Measurements from ENCODE around the gene SLC29A3.
"Not testable (repeated sequence)": the region's sequence is repeated elsewhere in the genome, so short reads cannot be mapped to it uniquely, and the experiment has no call there.

SLC29A3 gene

DNA sequence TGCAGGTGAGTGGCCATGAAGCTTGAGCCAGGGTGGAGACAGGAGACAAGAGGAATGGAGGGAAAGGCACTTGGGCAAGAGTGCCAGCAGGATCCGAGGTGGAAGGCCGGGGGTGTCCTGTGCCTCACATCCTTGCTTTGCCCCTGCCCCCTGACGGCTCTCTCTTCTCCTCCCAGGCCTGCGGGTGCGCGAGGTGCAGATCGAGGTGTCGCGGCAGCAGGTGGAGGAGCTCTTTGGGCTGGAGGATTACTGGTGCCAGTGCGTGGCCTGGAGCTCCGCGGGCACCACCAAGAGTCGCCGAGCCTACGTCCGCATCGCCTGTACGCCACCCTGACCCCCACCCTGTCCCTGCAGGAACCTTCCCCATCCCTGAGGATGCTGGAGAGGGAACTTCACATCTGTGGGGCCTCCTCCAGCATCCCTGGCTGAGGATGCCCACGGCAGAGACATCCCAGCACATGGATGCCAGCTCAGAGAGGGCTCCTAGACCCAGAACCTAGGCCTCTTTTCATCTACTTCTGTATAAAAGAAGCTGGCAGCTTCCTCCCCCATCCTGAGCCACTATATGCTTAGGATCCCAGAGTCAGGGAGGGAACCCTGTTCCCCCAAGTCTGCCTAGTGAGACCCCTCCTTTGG lies 34.4 kb upstream of the SLC29A3 start:
- no peak for DNase-seq (ENCODE audit: low spot score)

DNA sequence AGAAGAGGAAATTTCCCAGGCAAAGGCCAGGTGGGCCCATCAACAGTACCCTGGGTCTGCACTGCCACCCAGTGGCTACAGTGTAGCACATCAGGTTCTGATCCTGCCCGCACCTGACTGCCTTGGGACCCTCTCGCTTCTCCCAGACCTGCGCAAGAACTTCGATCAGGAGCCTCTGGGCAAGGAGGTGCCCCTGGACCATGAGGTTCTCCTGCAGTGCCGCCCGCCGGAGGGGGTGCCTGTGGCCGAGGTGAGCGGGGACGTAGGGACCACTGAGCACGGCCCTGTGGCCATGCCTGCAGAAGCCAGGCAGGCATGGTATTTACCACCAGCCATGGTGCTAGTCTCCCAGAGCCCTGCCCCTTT lies 33.9 kb upstream of the SLC29A3 start:
- no peak for DNase-seq (ENCODE audit: low spot score)

DNA sequence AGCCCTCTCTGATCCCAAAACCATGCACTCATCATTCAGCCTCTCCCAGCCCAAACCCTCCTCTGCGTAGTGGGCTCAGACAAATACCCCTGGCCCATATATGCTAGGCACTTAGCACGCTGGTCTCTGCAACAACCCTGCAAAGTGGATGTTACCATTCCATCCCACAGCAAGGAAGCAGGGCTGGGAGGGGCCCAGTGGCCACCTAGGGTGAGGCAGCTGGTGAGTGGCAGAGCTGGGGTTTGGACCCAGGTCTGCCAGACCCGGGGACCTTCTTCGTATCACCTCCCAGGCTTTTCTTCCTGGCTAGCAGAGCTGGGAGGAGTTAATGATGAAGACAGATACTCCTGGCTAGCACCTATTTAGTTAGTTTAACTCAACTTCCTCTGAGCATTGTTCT lies 33.1 kb upstream of the SLC29A3 start:
- no peak for DNase-seq (ENCODE audit: low spot score)

DNA sequence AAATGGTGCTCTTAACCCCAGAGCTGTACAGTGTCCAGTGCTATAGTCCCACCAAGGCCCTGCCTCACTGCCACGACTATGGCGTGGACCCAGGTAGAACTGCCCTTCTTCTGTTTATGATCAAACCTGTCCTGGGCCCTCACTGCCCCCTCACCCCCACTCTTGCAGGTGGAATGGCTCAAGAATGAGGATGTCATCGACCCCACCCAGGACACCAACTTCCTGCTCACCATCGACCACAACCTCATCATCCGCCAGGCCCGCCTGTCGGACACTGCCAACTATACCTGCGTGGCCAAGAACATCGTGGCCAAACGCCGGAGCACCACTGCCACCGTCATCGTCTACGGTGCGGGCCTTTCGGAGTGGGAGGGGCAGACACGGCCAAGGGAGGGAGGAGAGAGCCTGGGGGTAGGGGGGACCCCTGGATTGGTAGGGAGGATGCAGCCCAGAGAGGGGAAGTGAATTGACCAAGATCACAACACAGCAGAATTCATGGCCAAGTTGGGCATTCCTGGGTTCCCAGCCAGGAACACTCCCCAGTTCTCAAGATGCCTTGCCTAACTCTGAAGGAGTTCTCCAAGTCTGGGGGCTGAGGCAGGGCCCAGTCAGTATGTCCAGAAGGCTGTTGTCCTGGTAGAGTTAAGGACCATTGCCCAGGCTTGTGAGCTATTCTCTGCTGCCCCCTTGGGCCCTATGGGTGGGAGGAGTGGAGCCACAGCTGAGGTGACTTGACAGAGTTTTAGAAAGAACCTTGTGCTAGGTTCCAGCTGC lies 32.4 kb upstream of the SLC29A3 start:
- no peak for DNase-seq (ENCODE audit: low spot score)

DNA sequence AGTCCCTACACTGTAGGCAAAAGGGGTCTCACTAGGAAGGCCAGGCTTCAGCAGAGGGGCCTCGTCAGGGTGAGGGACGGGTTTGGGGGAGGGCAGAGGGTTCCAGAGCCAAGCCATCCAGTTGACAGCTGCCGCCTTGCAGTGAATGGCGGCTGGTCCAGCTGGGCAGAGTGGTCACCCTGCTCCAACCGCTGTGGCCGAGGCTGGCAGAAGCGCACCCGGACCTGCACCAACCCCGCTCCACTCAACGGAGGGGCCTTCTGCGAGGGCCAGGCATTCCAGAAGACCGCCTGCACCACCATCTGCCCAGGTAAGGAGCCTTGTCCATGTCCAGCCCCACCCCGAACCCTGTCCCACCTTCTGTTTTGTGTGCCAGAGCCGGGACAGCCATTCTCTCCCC lies 31.6 kb upstream of the SLC29A3 start:
- DNase-seq (ENCODE audit: low spot score) = no peak

DNA sequence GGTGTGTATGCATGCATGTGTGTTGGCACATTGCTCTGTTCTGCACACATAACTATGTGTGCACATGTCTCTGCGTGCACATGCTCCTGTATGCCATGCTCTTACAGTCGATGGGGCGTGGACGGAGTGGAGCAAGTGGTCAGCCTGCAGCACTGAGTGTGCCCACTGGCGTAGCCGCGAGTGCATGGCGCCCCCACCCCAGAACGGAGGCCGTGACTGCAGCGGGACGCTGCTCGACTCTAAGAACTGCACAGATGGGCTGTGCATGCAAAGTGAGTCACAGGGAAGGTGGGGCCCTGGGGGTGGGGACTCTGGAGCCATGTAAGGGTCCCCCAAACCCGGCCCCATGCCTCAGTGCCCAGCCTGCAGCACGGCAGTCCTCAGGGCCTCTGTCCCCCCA lies 30.6 kb upstream of the SLC29A3 start:
- no peak for DNase-seq (ENCODE audit: low spot score)

DNA sequence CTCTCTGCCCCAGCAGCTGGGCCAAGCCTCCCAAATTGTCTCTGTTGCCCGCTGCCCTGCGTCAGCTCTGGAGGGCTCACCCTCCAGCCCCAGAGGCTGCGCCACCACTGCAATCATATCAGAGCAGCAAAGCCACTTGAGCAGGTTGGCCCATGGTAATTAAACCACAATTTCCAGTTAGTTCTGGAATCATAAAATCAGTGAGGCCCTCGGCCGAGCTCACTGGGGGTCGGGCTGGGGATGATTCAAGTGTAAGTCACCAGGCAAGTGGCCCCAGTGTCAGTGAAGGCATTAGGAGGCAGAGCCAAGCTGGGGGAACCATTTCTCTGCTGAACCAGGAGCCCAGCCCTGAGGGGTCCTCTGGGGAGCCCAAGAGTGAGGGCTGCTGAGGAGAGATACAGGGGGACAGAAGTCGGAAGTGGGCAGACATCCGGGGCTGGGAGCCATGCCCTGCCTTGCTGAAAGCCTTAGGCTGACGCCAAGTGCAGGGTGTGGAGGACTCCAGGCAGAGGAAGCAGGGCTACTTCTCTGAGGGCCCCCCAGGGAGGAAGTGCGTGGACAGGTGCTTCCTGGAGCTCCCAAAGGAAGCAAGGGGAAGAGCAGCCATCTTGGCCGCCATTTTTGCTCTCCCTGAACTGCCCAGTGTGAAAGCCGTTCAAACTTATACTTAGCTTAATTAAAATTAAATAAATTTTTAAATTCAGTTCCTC lies 29.5 kb upstream of the SLC29A3 start:
- DNase-seq (ENCODE audit: low spot score) = peak; percentile 71

DNA sequence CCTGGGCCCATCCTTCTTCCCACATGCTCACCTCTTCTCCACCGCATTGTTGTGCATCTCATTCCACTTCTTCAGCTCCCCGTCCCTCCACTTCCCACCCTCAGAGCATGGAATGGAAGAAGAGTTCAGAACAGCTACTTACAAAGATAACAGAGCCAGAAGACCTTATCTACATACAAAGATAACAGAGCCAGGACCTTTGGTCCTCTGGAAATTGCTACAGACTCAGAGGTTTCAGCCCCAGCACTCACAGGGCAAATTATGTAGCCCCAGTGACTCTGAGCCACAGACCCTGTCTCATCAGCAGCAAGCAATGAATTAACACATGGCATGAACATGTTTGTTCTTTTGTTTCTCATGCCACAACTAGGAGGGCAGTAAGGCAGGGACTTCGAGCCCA lies 28.7 kb upstream of the SLC29A3 start:
- DNase-seq (ENCODE audit: low spot score) = no peak

DNA sequence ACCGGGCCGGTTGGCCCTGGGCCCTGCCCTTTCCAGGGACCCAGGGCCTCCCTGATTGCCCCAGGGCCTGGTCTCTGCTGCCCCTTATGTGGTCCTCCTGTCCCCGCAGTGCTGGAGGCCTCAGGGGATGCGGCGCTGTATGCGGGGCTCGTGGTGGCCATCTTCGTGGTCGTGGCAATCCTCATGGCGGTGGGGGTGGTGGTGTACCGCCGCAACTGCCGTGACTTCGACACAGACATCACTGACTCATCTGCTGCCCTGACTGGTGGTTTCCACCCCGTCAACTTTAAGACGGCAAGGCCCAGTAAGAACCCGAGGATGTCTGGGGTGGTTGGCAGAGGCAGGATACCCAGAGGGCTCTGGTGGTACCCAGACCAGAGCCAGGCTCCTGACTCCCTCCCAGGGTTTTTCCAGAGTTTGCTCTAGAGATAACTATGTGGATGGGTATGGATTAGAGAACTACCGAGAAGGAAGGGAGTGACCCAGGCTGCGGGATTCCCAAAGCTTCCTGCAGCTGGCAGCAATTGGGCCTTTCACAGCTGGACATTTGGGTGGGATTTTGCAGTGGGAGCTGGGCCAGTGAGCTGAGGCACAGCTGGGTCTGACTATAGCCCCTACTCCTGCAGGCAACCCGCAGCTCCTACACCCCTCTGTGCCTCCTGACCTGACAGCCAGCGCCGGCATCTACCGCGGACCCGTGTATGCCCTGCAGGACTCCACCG lies 28.1 kb upstream of the SLC29A3 start:
- DNase-seq (ENCODE audit: low spot score) = no peak

DNA sequence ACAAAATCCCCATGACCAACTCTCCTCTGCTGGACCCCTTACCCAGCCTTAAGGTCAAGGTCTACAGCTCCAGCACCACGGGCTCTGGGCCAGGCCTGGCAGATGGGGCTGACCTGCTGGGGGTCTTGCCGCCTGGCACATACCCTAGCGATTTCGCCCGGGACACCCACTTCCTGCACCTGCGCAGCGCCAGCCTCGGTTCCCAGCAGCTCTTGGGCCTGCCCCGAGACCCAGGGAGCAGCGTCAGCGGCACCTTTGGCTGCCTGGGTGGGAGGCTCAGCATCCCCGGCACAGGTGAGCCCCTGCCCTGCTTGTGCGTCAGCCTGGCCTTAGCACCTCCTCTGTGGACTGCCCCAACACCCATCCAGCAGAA lies 27.5 kb upstream of the SLC29A3 start:
- no peak for DNase-seq (ENCODE audit: low spot score)

DNA sequence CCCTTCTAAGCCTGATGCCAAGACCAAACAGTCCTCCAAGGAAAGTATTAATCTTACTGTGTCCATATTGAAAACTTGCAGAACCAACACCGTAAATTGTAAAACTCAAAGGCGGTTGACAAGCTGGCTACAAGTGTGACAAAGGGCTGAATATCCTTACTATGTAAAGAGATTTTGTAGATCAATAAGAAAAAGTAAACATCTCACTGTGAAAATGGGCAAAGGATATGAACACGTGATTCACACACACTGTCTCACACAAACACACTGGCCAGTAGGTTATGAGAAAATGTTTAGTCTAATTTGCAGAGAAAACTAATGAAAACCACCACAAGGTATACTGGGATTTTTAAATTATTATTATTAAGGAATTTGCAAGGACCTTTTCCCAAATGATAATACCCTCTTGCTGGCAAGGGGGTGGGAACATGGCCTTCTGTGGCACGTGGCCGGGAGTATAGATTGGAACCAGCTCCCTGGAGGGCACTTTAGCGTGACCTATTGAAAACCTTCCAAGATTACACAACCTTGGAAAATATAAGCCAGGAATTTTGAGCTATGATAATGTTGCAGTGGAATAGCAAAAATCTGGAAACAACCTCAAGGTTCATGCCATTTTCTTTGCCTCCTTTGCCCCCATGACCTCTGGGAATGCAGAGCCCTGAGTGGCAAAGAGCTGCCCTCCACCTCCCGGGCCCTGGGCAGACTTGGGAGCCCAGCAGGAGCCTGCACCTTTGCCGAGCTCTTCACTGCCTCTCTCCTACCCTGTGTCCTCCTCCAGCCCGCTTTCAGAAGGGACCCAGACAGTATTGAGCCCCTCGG lies 26.2 kb upstream of the SLC29A3 start:
- no peak for DNase-seq (ENCODE audit: low spot score)

DNA sequence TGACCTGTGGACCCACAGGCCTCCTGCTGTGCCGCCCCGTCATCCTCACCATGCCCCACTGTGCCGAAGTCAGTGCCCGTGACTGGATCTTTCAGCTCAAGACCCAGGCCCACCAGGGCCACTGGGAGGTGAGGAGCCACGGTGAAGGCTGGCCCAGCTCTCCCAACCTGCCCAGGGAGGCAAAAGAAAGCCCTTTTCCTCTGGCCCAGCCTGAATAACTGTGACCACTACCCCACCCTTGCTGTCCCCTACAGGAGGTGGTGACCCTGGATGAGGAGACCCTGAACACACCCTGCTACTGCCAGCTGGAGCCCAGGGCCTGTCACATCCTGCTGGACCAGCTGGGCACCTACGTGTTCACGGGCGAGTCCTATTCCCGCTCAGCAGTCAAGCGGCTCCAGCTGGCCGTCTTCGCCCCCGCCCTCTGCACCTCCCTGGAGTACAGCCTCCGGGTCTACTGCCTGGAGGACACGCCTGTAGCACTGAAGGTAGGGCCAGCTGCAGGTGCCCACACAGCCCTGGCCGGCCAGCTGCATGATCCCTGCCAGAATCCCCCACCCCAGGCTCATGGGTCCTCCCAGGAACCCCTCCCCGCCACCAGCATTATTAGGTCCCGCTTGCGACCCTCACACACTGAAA lies 25.5 kb upstream of the SLC29A3 start:
- no peak for DNase-seq (ENCODE audit: low spot score)

DNA sequence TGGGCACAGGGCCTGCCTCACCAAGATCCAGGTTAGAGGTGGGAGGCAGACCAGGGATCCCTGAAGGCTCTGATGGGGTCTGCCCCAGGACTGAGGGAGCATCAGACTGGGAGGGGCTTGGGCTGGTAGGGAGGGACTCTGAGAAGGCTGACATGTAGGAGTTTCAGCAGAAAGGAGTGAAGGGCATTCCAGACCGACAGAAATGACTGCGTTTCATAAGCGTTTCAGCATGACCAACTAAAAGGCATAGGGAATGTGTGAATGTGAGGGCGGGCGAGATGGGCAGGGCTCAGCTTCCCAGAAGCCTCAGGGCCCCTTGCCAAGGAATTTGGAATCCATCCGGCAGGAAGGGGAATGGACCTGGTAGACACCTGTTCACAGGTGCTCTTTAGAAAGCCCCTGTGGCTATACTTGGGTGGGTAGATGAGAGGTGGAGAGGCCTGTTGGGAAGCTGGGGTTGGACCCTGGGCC lies 24.9 kb upstream of the SLC29A3 start:
- no peak for DNase-seq (ENCODE audit: low spot score)

DNA sequence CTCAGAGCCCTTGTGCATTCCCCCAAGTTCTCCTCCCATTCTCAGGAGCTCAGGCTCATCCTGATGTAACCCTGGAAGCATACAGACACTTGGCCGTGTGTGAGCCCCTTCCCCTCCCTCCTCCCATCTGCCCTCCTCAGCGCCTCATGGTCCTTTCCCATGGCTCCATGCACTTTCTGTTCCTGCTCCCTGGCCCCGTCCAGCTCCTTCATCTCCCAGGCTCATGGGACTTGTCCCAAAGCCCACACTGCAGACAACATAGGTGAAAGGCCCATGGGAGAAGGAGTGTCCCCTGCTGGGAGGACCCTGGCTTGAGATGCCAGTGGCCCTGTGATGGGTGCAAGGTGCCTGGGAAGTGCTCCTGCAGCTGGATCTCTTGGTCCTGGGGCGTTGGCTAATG lies 24.2 kb upstream of the SLC29A3 start:
- no peak for DNase-seq (ENCODE audit: low spot score)

DNA sequence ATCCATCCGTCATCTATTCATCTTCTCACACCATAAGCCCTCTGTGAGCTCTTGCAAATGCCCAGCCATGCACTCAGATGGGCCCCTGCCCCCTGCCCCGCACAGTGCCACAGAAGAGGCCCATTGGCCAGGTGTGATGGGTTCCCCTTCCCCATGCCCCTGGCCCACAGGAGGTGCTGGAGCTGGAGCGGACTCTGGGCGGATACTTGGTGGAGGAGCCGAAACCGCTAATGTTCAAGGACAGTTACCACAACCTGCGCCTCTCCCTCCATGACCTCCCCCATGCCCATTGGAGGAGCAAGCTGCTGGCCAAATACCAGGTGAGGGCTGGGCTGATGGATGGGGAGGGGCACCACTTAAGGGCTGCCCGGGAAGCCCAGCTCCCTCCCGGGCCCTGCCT lies 23.4 kb upstream of the SLC29A3 start:
- DNase-seq (ENCODE audit: low spot score) = no peak

DNA sequence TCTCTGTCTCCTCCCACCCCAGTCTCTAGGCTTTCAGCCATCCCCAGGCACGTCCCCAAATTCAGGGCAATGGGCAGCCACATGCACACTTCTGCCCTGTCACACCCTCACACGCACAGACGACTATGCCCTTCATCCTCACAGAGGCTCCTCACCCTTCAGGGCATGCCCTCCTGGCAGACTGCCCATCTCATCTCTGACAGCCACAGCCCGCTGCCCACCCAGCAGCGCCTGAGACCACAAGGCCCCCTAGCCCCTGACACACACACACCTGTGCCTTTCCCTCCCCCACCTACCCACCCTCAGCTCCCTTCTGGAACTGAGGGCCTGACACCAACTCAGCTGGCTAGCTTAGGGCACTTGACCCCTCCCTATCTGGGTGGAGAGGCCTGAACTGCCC lies 23.0 kb upstream of the SLC29A3 start:
- no peak for DNase-seq (ENCODE audit: low spot score)

DNA sequence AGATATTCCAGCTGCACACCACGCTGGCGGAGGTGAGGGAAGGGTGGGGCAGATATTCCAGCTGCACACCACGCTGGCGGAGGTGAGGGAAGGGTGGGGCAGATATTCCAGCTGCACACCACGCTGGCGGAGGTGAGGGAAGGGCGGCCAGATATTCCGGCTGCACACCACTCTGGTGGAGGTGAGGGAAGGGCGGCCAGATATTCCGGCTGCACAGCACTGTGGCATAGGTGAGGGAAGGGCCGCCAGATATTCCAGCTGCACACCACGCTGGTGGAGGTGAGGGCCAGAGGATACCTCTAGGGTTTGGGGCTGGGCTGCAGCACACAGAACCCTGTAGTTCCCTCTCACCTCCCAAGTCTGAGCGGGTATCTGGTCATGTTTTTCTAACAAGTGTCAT lies 22.2 kb upstream of the SLC29A3 start:
- not testable (repeated sequence) for DNase-seq (ENCODE audit: low spot score)

DNA sequence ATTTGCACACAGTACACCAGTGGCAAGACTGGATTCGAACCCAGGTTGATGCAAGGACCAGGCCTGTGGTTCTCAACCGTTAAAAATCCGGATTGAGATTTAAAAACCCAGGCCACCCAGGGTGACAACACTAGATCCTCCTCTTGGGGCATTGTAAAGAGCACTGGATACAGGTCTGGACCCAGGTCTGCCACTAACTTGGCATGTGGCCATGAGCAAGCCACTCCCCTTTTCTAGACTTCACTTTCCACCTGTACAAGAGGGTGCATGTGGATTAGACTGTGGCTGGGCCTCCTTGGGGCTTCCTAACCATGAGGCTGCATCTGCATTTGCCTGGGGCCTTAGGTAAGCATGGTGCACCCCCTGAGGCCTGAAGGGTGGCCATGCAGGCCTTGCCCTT lies 21.7 kb upstream of the SLC29A3 start:
- no peak for DNase-seq (ENCODE audit: low spot score)

DNA sequence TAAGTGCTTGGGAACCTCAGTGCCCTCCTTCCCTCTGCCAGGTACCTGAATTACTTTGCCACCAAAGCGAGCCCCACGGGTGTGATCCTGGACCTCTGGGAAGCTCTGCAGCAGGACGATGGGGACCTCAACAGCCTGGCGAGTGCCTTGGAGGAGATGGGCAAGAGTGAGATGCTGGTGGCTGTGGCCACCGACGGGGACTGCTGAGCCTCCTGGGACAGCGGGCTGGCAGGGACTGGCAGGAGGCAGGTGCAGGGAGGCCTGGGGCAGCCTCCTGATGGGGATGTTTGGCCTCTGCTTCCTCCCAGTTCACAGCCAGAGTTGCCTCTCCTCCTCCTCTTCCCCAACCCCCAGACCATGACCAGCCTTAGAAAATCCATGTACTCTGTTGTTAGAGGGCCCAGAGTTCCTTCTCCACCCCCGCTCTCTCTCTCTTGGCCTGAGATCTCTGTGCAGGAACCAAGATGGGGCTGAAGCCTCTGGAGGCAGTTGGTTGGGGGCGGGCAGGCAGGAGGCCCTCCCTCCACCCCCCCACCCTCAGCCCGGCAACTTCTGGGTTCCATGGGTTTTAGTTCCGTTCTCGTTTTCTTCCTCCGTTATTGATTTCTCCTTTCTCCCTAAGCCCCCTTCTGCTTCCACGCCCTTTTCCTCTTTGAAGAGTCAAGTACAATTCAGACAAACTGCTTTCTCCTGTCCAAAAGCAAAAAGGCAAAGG lies 19.8 kb upstream of the SLC29A3 start:
- DNase-seq (ENCODE audit: low spot score) = no peak

DNA sequence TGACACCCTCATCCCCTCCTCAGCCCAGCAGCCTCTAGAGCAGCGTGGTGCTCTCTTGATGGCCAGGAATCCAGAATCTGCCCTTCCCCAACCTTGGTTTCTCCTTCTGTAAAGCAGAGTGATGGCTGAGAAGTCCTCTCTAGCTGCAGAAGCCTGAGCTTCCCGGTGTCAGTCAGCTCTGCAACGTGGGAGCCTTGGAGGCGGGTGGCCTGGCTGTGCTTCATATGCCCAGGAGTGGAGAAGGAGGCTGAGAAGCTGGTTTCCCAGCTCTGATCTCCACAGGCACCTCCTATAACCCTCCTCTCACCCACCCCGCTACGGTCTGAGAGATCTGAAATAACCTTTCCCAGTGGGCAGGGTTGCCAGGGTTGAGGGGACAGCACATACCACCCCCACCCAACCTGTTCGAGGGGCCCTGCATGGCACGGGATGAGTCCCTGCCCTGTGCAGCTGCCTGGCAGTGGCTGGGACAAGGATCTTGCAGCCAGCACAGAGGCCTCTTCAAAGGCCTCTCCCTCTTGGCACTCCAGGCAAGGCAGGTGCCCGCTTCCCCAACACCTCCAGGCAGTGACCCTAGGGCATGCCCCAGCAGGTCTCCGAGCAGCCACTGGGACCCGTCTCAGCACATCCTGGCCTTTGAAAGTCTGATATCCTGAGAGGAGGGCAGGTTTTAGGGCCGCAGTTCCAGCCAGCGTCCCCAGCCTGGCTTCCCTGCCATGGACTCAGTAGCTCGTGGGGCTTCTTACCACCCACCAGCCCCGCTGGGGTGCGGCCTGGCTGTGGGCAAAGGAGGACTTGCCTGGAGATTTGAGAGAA lies 18.3 kb upstream of the SLC29A3 start:
- DNase-seq (ENCODE audit: low spot score) = no peak
